Stromal cell of bone marrow (primary cell): ENCODE measurements around the gene INSL6.
A peak's percentile ranks its signal among the peaks of the same experiment; 100 is the strongest.
"Not testable (repeated sequence)": the region's sequence is repeated elsewhere in the genome, so short reads cannot be mapped to it uniquely, and the experiment has no call there.

Experiments
- DNase-seq: peaks from one replicate; pipeline ENCODE4 v3.0.0-alpha.2; 2012; ENCODE audit warnings: low read depth

INSL6 gene, protein sequence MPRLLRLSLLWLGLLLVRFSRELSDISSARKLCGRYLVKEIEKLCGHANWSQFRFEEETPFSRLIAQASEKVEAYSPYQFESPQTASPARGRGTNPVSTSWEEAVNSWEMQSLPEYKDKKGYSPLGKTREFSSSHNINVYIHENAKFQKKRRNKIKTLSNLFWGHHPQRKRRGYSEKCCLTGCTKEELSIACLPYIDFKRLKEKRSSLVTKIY

DNA sequence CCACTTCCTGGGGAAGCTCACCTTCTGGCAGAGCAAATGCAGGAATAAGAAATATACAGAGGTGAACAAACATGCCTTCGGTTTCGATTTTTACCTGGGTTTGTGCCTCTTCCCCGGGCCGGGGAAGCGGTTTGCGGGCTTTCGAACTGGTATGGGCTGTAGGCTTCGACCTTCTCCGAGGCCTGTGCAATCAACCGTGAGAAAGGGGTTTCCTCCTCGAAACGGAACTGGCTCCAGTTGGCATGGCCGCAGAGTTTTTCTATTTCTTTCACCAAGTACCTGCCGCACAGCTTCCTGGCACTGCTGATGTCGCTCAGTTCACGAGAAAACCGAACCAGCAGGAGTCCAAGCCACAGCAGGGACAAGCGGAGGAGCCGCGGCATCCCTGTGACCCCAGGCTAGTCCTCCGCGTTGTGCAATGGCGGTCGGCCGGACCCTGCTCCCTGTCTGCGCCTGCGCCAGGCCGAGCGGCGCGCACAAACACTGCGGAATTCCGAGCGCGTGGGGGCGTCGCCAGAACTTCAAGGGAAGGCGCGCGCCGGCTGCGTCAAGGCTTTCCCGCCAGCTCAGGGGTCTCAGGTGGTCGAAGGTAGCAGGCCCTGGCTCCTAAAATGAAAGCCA is at the start of gene INSL6:
Gene INSL6, minus strand, starts transcription at position 420 of the 621 bp plus-strand sequence. Its CDS starts 37 bp downstream, at position 383.
- no peak for DNase-seq

- no peak for DNase-seq
Observed at GRCh38 chr9:5231212-5231611, 45.8 kb upstream of the INSL6 start, which contains the start of gene INSL4. Gene INSL4 (plus strand): TSS chr9:5231419. CDS start chr9:5231524, 105 bp downstream.

DNA sequence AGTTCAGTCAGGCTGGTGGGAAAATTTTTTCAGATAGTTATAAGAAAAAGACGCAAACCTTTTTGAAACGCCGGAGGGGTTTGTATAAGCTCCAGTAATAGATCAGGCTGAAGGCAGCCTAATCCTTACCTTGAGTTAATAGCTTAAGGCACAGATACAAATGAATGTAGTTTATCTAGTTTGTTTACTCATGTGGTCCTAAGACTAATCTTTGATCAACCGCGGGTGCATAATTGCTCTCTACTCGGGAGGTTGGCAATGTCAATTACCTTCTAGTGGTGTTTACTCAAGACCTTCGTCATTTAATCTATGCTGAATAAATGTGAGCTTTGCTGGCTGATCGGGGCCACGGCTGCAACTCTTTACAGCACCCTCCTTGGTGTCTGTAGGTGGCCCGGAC is 45.1 kb upstream of the INSL6 start:
- no peak for DNase-seq

DNA sequence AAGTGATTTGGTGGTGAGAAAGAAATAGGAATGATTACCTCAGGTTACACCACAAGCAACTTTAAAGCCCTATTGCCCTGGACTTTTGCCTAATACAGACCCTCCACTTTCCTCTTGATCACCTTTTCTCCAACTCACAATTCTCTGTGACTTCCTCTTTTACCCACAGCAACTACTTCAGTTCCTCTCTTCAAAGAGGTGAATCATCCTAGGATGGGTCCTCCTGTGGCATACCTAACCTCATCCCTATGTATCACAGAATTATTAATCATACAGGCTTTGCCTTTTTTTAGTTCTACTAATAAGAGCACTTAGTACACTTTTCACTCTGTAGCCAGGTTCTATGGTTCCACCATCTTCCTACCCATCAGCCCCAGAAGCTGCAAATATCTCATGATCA is 19.6 kb upstream of the INSL6 start:
- DNase-seq: no peak

- no peak for DNase-seq
Observed at GRCh38 chr9:5195463-5195862, 10.0 kb upstream of the INSL6 start.

DNA sequence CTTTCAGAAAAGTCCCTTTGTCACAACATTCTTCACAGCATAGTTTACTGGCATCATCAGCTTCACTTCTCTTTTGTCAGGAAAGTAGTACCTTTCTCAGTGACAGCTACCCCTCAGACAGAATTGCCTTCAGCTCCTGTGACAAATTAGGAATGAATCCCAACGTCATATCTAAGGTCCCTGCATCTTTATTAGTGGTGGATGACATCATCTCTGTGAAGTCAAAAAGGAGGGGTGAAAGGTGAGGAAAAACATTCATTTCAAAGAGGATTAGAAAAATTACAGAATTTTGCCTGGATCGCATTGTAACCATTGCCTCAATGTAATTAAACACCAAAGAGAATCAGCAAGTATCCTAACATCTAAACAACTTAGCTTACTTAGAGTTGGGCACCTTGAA is 7.9 kb upstream of the INSL6 start:
- DNase-seq: no peak

DNA sequence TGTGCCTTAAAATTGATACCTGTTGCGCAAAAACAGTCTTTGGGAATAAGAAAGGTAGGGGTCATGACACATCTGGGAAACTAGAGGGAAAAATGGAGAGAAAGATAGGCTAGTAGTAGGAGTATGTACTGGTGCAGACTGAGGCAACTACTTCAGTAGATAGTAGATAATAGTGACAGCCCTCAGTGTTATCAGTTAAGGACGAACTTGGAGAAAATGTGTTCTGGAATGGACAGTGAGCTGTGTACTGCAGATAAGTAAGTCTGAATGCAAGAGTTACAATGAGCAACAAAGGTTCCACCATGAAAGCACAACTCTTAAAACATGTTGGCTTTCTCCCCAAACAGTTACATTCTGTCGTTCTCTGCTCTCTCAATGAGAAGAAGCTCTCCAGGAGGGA is 6.5 kb upstream of the INSL6 start:
- DNase-seq: no peak

- no peak for DNase-seq
Observed at GRCh38 chr9:5188060-5188984, 2.9 kb upstream of the INSL6 start.

GRCh38 chr9:5186416-5187169 is 1.2 kb upstream of the INSL6 start:
- peak; percentile 26 for DNase-seq

DNA sequence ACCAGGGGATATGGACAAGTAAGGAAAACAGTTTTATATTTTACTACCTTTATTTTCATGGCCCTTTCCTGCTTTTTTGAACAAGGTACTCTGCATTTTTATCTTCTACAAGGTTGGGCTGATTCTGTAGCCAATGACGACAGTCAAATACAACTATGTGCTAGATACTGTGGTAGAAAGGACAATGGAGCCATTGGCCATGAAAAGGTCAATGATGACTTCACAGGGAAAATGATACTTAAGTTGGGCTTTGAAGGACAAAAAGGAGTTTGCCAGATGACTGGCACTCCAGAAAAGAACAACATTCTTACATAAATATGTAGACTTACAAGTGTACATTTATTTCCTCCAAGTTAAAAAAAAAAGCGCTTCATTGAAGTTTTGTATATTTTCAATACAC is 663 bp downstream of the INSL6 start:
- DNase-seq: no peak

DNA sequence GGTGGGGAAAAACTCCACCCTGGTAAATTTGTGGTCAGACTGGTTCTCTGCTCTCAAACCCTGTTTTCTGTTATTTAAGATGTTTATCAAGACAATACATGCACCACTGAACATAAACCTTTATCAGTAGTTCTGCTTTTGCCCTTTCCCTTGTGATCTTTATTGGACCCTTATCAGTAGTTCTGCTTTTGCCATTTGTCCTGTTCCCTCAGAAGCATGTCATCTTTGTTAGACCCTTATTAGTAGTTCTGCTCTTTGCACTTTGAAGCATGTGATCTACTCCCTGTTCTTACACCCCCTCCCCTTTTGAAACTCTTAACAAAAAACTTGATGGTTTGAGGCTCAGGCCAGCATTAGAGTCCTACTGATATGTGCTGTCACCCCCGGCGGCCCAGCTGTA is 4.8 kb downstream of the INSL6 start:
- not testable (repeated sequence) for DNase-seq

- DNase-seq: no peak
Observed at GRCh38 chr9:5178126-5178805, 7.2 kb downstream of the INSL6 start.

DNA sequence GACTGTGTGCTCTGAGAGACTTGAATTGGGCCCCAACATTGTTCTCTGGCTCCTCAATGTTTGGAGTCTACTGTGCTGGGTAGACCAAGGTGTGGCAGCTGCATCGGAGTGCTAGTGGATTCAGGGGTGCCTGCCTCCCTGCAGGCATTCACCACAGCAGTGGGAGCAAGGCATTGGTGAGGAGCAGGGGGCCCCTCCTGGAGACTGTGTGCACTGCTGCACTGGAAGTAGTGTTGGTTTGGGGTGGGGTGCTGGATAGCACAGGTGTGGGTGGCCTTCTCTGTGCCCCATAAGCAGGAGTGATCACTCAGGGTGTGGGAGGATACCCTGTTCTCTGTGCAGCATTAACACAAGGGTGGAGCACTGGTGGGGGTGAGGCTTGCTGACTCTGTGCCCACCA is 39.2 kb downstream of the INSL6 start:
- DNase-seq: no peak

DNA sequence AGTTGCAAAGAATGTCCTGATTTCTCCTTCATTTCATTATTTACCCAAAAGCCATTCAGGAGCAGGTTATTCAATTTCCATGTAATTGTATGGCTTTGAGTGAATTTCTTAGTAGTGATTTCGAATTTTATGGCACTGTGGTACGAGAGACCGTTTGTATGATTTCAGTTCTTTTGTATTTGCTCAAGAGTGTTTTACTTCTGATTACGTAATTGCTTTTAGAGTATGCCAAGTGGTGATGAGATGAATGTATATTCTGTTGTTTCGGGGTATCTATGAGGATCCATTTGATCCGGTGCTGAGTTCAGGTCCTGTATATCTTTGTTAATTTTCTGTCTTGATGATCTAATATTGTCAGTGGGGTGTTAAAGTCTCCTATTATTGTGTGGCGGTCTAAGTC is 41.2 kb downstream of the INSL6 start:
- DNase-seq: no peak

GRCh38 chr9:5140151-5140550 is 45.3 kb downstream of the INSL6 start:
- peak; percentile 2 for DNase-seq

- DNase-seq: no peak
Observed at GRCh38 chr9:5122516-5122915, 62.9 kb downstream of the INSL6 start.

DNA sequence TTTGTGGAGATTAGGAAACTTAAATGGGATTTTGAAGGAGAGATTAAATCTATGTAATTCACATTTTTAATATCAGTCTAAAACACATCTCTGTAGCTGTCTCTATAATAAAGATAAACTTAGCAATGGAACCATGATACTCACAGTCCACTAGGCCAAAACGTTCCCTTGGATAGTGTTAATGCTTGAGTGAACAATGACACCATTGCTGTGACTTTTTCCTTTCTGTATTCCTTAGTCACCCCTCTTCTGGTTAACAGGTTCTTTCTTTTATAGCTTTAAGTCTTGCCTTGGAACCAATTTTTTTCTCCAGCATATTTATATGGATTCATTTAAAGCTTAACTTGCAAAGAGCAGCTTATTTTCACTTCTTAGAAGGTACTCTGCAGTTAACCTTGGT is 63.3 kb downstream of the INSL6 start:
- no peak for DNase-seq

- no peak for DNase-seq
Observed at GRCh38 chr9:5113994-5114748, 71.3 kb downstream of the INSL6 start.
